GM18508 (cell line): Measurements from ENCODE around the gene FCN1.
"Not testable (repeated sequence)": the region's sequence is repeated elsewhere in the genome, so short reads cannot be mapped to it uniquely, and the experiment has no call there.

ENCODE experiments used
- ATAC-seq: cut with Tn5 transposase; IDR thresholded peaks from one replicate; pipeline ENCODE4 v1.9.1; 2021; ENCODE audit warnings: moderate number of reproducible peaks; ENCODE audit not compliant: insufficient read depth, unreplicated experiment

Gene FCN1

GRCh38 chr9:134861595-134862334, 55.9 kb downstream of the FCN1 start:
- ATAC-seq: no peak

GRCh38 chr9:134860510-134860909, 57.2 kb downstream of the FCN1 start:
- no peak for ATAC-seq

GRCh38 chr9:134858051-134858841, 59.5 kb downstream of the FCN1 start:
- ATAC-seq: no peak

- ATAC-seq: not testable (repeated sequence)
Measured at GRCh38 chr9:134857451-134857850, 60.3 kb downstream of the FCN1 start.

GRCh38 chr9:134855900-134856377, 61.8 kb downstream of the FCN1 start:
- ATAC-seq: no peak
